Peyer's patch (tissue), 4 donors: ENCODE data around the gene MIF. TPM values are rescaled to one million over a fixed set of nuclear protein-coding genes. Genes with fewer than 3 reads are reported as not detected.

Source experiments
- DNase-seq, 3 donors: peaks; one replicate each; pipeline ENCODE4 v3.0.0-alpha.2; 2017 to 2019
- H3K27ac ChIP-seq, 4 donors: fragments of 200-600 bp; sonication (generic); one replicate each; pipeline ENCODE4 v1.5.1; 2016 to 2019
- H3K27me3 ChIP-seq, 2 donors: fragments of 200-600 bp; sonication (generic); one replicate each; pipeline ENCODE4 v1.5.1; 2019
- H3K36me3 ChIP-seq, 3 donors: fragments of 200-600 bp; sonication (generic); one replicate each; pipeline ENCODE4 v1.5.1; 2016 to 2019
- H3K4me1 ChIP-seq, 4 donors: fragments of 200-600 bp; sonication (generic); one replicate each; pipeline ENCODE4 v1.5.1; 2016 to 2019
- H3K4me3 ChIP-seq, 4 donors: fragments of 200-600 bp; sonication (generic); 1 replicate in 3 of 4; 2 replicates in 1 of 4; pipeline ENCODE4 v1.5.1; 2016 to 2019; ENCODE audit warnings: mild to moderate bottlenecking in 1 of 4
- H3K9me3 ChIP-seq, 4 donors: fragments of 200-600 bp; sonication (generic); one replicate each; pipeline ENCODE4 v1.5.1; 2016 to 2019; ENCODE audit warnings: mild to moderate bottlenecking in 1 of 4
- CTCF ChIP-seq, 6 experiments: fragments of 450-650 bp in 4 of 6; fragments of 200-600 bp in 2 of 6; sonication (generic) in 1 of 6; IDR thresholded peaks; one replicate each; pipeline ENCODE4 v1.5.1; 2017 to 2019; ENCODE audit warnings: antibody characterized with exemption in 6 of 6, mild to moderate bottlenecking in 3 of 6, moderate library complexity in 1 of 6
- POLR2A ChIP-seq, 2 donors: fragments of 450-650 bp; IDR thresholded peaks; one replicate each; pipeline ENCODE4 v1.5.1; 2017; ENCODE audit warnings: antibody characterized with exemption in 2 of 2, mild to moderate bottlenecking in 2 of 2, moderate library complexity in 2 of 2
- total RNA-seq, 4 donors: library from RNA; depleted of rRNA; stranded (reverse); fragments of >200 nt; gene quantifications; one replicate each; pipeline ENCODE4 v1.1.0, GENCODE V29; 2016

MIF gene
- total RNA-seq = 100 to 1,000 TPM in 3 of 4 donors, 10 to 100 TPM in 1; 97.9 to 206 (median 151) TPM

- Histone ChIP-seq H3K27me3 (no peaks in the 10 kb centered on the region), H3K4me3 (peak within 1 kb of the TSS; percentile 63 to 88 (median 76)), H3K9me3 (no peaks in the 10 kb centered on the region), H3K27ac (peak within 1 kb of the TSS; percentile 93 to 97 (median 97)), H3K36me3 (peaks cover 0 to 20% (median 0%) of the 10 kb centered on the region in 3 donors), H3K4me1 (peaks cover 4 to 17% (median 6%) of the 10 kb centered on the region in 4 donors)
- peak; percentile 63 to 95 (median 89) for TF ChIP-seq CTCF (IDR thresholded peaks at IDR 0.05)
- peak; percentile 74 to 92 for TF ChIP-seq POLR2A (IDR thresholded peaks at IDR 0.05)
- peak; percentile 93 to 98 (median 98) for DNase-seq
Observed at GRCh38 chr22:23893945-23894709, at the start of gene MIF. Gene MIF, plus strand, starts transcription at chr22:23894383. Its CDS starts 92 bp downstream, at chr22:23894475.

- no peak overlapping the region for H3K4me3 ChIP-seq
- peaks cover 2 to 49% (median 29%) of the 10 kb centered on the region in 4 donors for H3K4me1 ChIP-seq
- H3K27ac ChIP-seq = peak overlapping the region; percentile 44 to 79 (median 64)
- no peaks in the 10 kb centered on the region for H3K27me3 ChIP-seq
- TF ChIP-seq POLR2A (IDR thresholded peaks at IDR 0.05) (no peak), CTCF (IDR thresholded peaks at IDR 0.05) (no peak)
- no peaks in the 10 kb centered on the region for H3K9me3 ChIP-seq
- no peaks in the 10 kb centered on the region for H3K36me3 ChIP-seq
- no peak for DNase-seq
Observed at GRCh38 chr22:23844739-23845202, 49.4 kb upstream of the MIF start.

- H3K4me1 ChIP-seq = peaks cover 2 to 51% (median 30%) of the 10 kb centered on the region in 4 donors
- H3K27ac ChIP-seq = peak overlapping the region; percentile 44 to 79 (median 64)
- no peak overlapping the region for H3K4me3 ChIP-seq
- no peak for TF ChIP-seq CTCF (IDR thresholded peaks at IDR 0.05)
- TF ChIP-seq POLR2A (IDR thresholded peaks at IDR 0.05) = no peak
- no peaks in the 10 kb centered on the region for H3K36me3 ChIP-seq
- H3K9me3 ChIP-seq = no peaks in the 10 kb centered on the region
- no peak for DNase-seq
- H3K27me3 ChIP-seq = no peaks in the 10 kb centered on the region
Observed at GRCh38 chr22:23845265-23846080, 48.7 kb upstream of the MIF start.

- H3K36me3 ChIP-seq = no peaks in the 10 kb centered on the region
- H3K27me3 ChIP-seq = no peaks in the 10 kb centered on the region
- peaks cover 2 to 51% (median 30%) of the 10 kb centered on the region in 4 donors for H3K4me1 ChIP-seq
- no peak overlapping the region for H3K4me3 ChIP-seq
- H3K27ac ChIP-seq = peak overlapping the region; percentile 23 to 79 (median 52)
- H3K9me3 ChIP-seq = no peaks in the 10 kb centered on the region
- no peak for TF ChIP-seq POLR2A (IDR thresholded peaks at IDR 0.05)
- no peak for DNase-seq
Observed at GRCh38 chr22:23846081-23846469, 48.1 kb upstream of the MIF start.

GRCh38 chr22:23847310-23847920, 46.8 kb upstream of the MIF start:
- no peak for DNase-seq
- H3K27ac ChIP-seq = peak overlapping the region in 2 of 4 donors; percentile 23 to 79

More at GRCh38 chr22:23847310-23847920, 46.8 kb upstream of the MIF start:
- TF ChIP-seq POLR2A (IDR thresholded peaks at IDR 0.05) = no peak
- TF ChIP-seq CTCF (IDR thresholded peaks at IDR 0.05) = no peak
- Histone ChIP-seq H3K9me3 (no peaks in the 10 kb centered on the region), H3K4me3 (no peak overlapping the region), H3K4me1 (peaks cover 2 to 51% (median 27%) of the 10 kb centered on the region in 4 donors), H3K36me3 (no peaks in the 10 kb centered on the region), H3K27me3 (no peaks in the 10 kb centered on the region)
